Osteocyte (in vitro differentiated cells): Measurements from ENCODE around the gene CHCHD3. TPM values are rescaled to one million over a fixed set of nuclear protein-coding genes. Genes with fewer than 3 reads are reported as not detected.
"Not testable (repeated sequence)": the region's sequence is repeated elsewhere in the genome, so short reads cannot be mapped to it uniquely, and the experiment has no call there.

Source experiments
- DNase-seq: peaks from one replicate; pipeline ENCODE4 v3.0.0; 2021; ENCODE audit warnings: mixed read lengths; ENCODE audit not compliant: unreplicated experiment; ENCODE audit errors: extremely low spot score
- H3K27ac Mint-ChIP-seq: one replicate; pipeline ENCODE4 v1.8.0; 2021; ENCODE audit warnings: mild to moderate bottlenecking, mixed read lengths; ENCODE audit not compliant: unreplicated experiment
- H3K27me3 Mint-ChIP-seq: one replicate; pipeline ENCODE4 v1.8.0; 2021; ENCODE audit warnings: mixed read lengths; ENCODE audit not compliant: unreplicated experiment
- H3K36me3 Mint-ChIP-seq: one replicate; pipeline ENCODE4 v1.8.0; 2021; ENCODE audit warnings: mixed read lengths; ENCODE audit not compliant: unreplicated experiment
- H3K4me1 Mint-ChIP-seq: one replicate; pipeline ENCODE4 v1.8.0; 2021; ENCODE audit warnings: mixed read lengths; ENCODE audit not compliant: unreplicated experiment
- H3K4me3 Mint-ChIP-seq: one replicate; pipeline ENCODE4 v1.8.0; 2021; ENCODE audit warnings: mild to moderate bottlenecking, moderate library complexity, mixed read lengths; ENCODE audit not compliant: unreplicated experiment
- H3K9me3 Mint-ChIP-seq: one replicate; pipeline ENCODE4 v1.8.0; 2021; ENCODE audit warnings: mixed read lengths; ENCODE audit not compliant: unreplicated experiment
- CTCF ChIP-seq: fragments of 200-600 bp; sonication (generic); IDR thresholded peaks from 2 replicates; pipeline ENCODE4 v1.5.0; 2021; ENCODE audit warnings: antibody characterized with exemption, mild to moderate bottlenecking, moderate library complexity
- total RNA-seq: library from RNA; stranded (reverse); gene quantifications from 2 replicates; pipeline ENCODE4 v1.2.1, GENCODE V29; 2021

The CHCHD3 gene
- total RNA-seq, 1 donor from 2014 or later, result 47.4 TPM

GRCh38 chr7:132906193-132906835, 175.6 kb downstream of the CHCHD3 start:
- Mint-ChIP-seq H3K4me1 (no peaks in the 10 kb centered on the region), H3K9me3 (no peaks in the 10 kb centered on the region), H3K36me3 (peaks cover 3% of the 10 kb centered on the region), H3K27ac (no peak overlapping the region), H3K4me3 (no peak overlapping the region), H3K27me3 (no peaks in the 10 kb centered on the region)
- no peak for DNase-seq
- no peak for TF ChIP-seq CTCF

DNA sequence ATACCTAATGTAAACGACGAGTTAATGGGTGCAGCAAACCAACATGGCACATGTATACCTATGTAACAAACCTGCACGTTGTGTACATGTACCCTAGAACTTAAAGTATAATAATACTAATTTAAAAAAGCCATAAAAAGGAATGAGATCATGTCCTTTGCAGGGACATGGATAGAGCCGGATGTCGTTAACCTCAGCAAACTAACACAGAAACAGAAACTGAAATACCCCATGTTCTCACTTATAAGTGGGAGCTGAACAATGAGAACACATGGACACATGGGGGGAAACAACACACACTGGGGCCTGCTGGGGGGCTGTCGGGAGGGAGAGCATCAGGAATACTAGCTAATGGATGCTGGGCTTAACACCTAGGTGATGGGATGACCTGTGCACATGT, 176.8 kb downstream of the CHCHD3 start:
- not testable (repeated sequence) for H3K9me3 Mint-ChIP-seq, H3K4me1 Mint-ChIP-seq, DNase-seq, H3K27me3 Mint-ChIP-seq, H3K36me3 Mint-ChIP-seq, H3K27ac Mint-ChIP-seq, H3K4me3 Mint-ChIP-seq

DNA sequence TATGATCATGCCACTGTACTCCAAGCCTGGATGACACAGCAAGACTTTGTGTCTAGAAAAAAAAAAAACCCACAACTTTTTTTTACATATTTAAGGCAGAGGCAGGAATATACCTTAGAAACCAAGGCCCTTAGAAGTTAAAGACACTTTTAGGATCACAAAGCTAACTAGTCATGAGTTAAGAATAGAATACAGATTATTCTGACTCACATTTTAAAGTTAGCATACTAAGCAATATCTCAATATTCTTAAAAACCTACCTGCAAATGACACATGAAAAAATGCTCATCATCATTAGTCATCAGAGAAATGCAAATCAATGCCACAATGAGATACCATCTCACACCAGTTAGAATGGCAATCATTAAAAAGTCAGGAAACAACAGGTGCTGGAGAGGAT, 177.7 kb downstream of the CHCHD3 start:
- TF ChIP-seq CTCF, result no peak
- no peaks in the 10 kb centered on the region for H3K27me3 Mint-ChIP-seq
- no peaks in the 10 kb centered on the region for H3K9me3 Mint-ChIP-seq
- no peak overlapping the region for H3K27ac Mint-ChIP-seq
- no peak overlapping the region for H3K4me3 Mint-ChIP-seq
- DNase-seq, result no peak
- no peaks in the 10 kb centered on the region for H3K4me1 Mint-ChIP-seq
- peaks cover 2% of the 10 kb centered on the region for H3K36me3 Mint-ChIP-seq

GRCh38 chr7:132902294-132902693, 179.6 kb downstream of the CHCHD3 start:
- H3K27me3 Mint-ChIP-seq, DNase-seq, H3K36me3 Mint-ChIP-seq, H3K4me1 Mint-ChIP-seq, H3K27ac Mint-ChIP-seq, H3K4me3 Mint-ChIP-seq, H3K9me3 Mint-ChIP-seq: not testable (repeated sequence)

- DNase-seq, result no peak
- no peaks in the 10 kb centered on the region for H3K9me3 Mint-ChIP-seq
- no peaks in the 10 kb centered on the region for H3K27me3 Mint-ChIP-seq
- no peak overlapping the region for H3K4me3 Mint-ChIP-seq
- H3K36me3 Mint-ChIP-seq, result peaks cover 2% of the 10 kb centered on the region
- no peak overlapping the region for H3K27ac Mint-ChIP-seq
- TF ChIP-seq CTCF, result no peak
- H3K4me1 Mint-ChIP-seq, result no peaks in the 10 kb centered on the region
These were observed 180.6 kb downstream of the CHCHD3 start for GRCh38 chr7:132901241-132901640.

DNA sequence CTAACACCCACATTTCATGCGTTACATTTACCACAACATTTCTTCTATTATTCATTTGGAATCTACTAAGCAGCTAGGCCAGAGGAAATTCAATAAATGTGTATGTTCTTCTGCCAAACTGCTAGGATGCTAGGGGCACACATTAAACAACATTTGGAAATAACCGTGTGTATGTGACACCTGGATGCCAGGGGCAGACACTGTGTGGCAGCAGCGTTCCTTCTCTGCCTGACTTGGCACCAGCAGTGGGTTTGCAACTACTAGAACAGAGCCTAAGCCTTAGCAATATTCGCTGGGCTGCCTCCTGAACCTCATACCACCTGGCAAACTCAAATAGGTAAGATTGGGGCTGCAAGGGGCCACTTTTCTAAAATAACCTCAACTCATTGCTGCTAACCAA, 182.1 kb downstream of the CHCHD3 start:
- H3K4me1 Mint-ChIP-seq, result no peaks in the 10 kb centered on the region
- no peak overlapping the region for H3K27ac Mint-ChIP-seq
- peaks cover 2% of the 10 kb centered on the region for H3K36me3 Mint-ChIP-seq
- no peaks in the 10 kb centered on the region for H3K27me3 Mint-ChIP-seq
- no peak overlapping the region for H3K4me3 Mint-ChIP-seq
- DNase-seq, result no peak
- peak; percentile 25 for TF ChIP-seq CTCF
- no peaks in the 10 kb centered on the region for H3K9me3 Mint-ChIP-seq

DNA sequence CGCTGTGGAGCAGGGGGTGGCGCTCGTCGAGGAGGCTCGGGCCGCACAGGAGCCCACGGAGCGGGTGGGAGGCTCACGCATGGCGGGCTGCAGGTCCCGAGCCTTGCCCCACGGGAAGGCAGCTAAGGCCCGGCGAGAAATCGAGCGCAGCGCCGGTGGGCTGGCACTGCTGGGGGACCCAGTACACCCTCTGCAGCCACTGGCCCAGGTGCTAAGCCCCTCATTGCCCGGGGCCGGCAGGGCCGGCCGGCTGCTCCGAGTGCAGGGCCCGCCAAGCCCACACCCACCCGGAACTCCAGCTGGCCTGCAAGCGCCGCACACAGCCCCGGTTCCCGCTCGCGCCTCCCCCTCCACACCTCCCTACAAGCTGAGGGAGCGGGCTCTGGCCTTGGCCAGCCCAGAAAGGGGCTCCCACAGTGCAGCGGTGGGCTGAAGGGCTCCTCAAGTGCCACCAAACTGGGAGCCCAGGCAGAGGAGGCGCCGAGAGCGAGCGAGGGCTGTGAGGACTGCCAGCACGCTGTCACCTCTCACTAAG, 183.2 kb downstream of the CHCHD3 start:
- not testable (repeated sequence) for DNase-seq, H3K27me3 Mint-ChIP-seq, H3K4me3 Mint-ChIP-seq, H3K36me3 Mint-ChIP-seq, H3K27ac Mint-ChIP-seq, H3K4me1 Mint-ChIP-seq, H3K9me3 Mint-ChIP-seq
